Measurements from ENCODE around the gene ZNF432. TPM values are rescaled to one million over a fixed set of nuclear protein-coding genes. Genes with fewer than 3 reads are reported as not detected.
A peak's percentile ranks its signal among the peaks of the same experiment; 100 is the strongest.
"Not testable (repeated sequence)": the region's sequence is repeated elsewhere in the genome, so short reads cannot be mapped to it uniquely, and the experiment has no call there.

ZNF432 gene
- total RNA-seq = 7.8 TPM
- long read RNA-seq, full-length matches to known transcripts = 2 of 5 reads
- long read RNA-seq, partial matches to known transcripts = 0 of 5 reads
- long read RNA-seq, other reads (novel, unspliced or antisense) = 3 of 5 reads

GRCh38 chr19:52048555-52049501 lies at the start of gene ZNF432:
Gene ZNF432 (minus strand): TSS chr19:52048838. CDS start chr19:52046868, 1,970 bp downstream.
- H3K36me3 ChIP-seq = peaks cover 54% of the 10 kb centered on the region
- intact Hi-C loops (cut with micrococcal nuclease) = no loop called here
- no peaks in the 10 kb centered on the region for H3K27me3 ChIP-seq (ENCODE audit: low read depth)
- peak within 1 kb of the TSS; percentile 97 for H3K27ac ChIP-seq (replicated peaks)
- peaks cover 20% of the 10 kb centered on the region for H3K4me1 ChIP-seq
- H3K9me3 ChIP-seq (replicated peaks) = peaks cover 39% of the 10 kb centered on the region
- peak within 1 kb of the TSS; percentile 73 for H3K4me3 ChIP-seq
- DNase-seq = peak; percentile 94
- TF ChIP-seq CTCF (IDR thresholded peaks at IDR 0.05; ENCODE audit: borderline replicate concordance) = no peak

GRCh38 chr19:52096416-52096815 lies 47.8 kb upstream of the ZNF432 start:
- peak overlapping the region; percentile 73 for H3K27ac ChIP-seq (replicated peaks)
- H3K4me1 ChIP-seq = peaks cover 23% of the 10 kb centered on the region
- DNase-seq; H3K27me3 ChIP-seq (ENCODE audit: low read depth); intact Hi-C loops (cut with micrococcal nuclease): not testable (repeated sequence)
- H3K9me3 ChIP-seq (replicated peaks) = peaks cover 43% of the 10 kb centered on the region
- peaks cover 17% of the 10 kb centered on the region for H3K36me3 ChIP-seq
- H3K4me3 ChIP-seq = peak overlapping the region; percentile 79

- peaks cover 46% of the 10 kb centered on the region for H3K9me3 ChIP-seq (replicated peaks)
- H3K4me1 ChIP-seq = peaks cover 23% of the 10 kb centered on the region
- intact Hi-C loops (cut with micrococcal nuclease) = no loop called here
- peak within 1 kb of the TSS; percentile 79 for H3K4me3 ChIP-seq
- H3K27ac ChIP-seq (replicated peaks) = peak within 1 kb of the TSS; percentile 73
- TF ChIP-seq CTCF (IDR thresholded peaks at IDR 0.05; ENCODE audit: borderline replicate concordance) = peak; percentile 25
- no peaks in the 10 kb centered on the region for H3K27me3 ChIP-seq (ENCODE audit: low read depth)
- H3K36me3 ChIP-seq = peaks cover 25% of the 10 kb centered on the region
- DNase-seq = peak; percentile 97
These were observed 46.8 kb upstream of the ZNF432 start, which contains the start of gene ZNF841 for GRCh38 chr19:52095172-52096014. Gene ZNF841 (minus strand): TSS chr19:52095765. CDS start chr19:52084801, 10,964 bp downstream.

GRCh38 chr19:52094526-52095130 lies 46.0 kb upstream of the ZNF432 start:
- H3K27me3 ChIP-seq (ENCODE audit: low read depth) = no peaks in the 10 kb centered on the region
- peaks cover 30% of the 10 kb centered on the region for H3K36me3 ChIP-seq
- H3K27ac ChIP-seq (replicated peaks) = no peak overlapping the region
- H3K9me3 ChIP-seq (replicated peaks) = peaks cover 45% of the 10 kb centered on the region
- DNase-seq = no peak
- no peak for TF ChIP-seq CTCF (IDR thresholded peaks at IDR 0.05; ENCODE audit: borderline replicate concordance)
- intact Hi-C loops (cut with micrococcal nuclease) = no loop called here
- peak overlapping the region; percentile 79 for H3K4me3 ChIP-seq
- peaks cover 23% of the 10 kb centered on the region for H3K4me1 ChIP-seq

- intact Hi-C loops (cut with micrococcal nuclease) = no loop called here
These were observed 37.8 kb upstream of the ZNF432 start for GRCh38 chr19:52086481-52086880.

More at GRCh38 chr19:52086481-52086880, 37.8 kb upstream of the ZNF432 start:
- Histone ChIP-seq H3K27ac (replicated peaks) (no peak overlapping the region), H3K27me3 (ENCODE audit: low read depth) (no peaks in the 10 kb centered on the region), H3K4me1 (no peaks in the 10 kb centered on the region), H3K4me3 (no peak overlapping the region), H3K36me3 (peaks cover 96% of the 10 kb centered on the region), H3K9me3 (replicated peaks) (peaks cover 19% of the 10 kb centered on the region)
- TF ChIP-seq CTCF (IDR thresholded peaks at IDR 0.05; ENCODE audit: borderline replicate concordance) = no peak
- no peak for DNase-seq
